Brain microvascular endothelial cell (primary cell): ENCODE data around the gene ESRRG.

ENCODE experiments used
- DNase-seq: peaks from one replicate; pipeline ENCODE4 v3.0.0-alpha.2; 2020
- H3K27ac ChIP-seq: fragments of 250-450 bp; sonication (Bioruptor Pico); 2 replicates; pipeline ENCODE4 v1.5.1; 2020; ENCODE audit warnings: mild to moderate bottlenecking, moderate library complexity
- H3K27me3 ChIP-seq: fragments of 250-450 bp; sonication (Bioruptor Pico); replicated peaks from 2 replicates; pipeline ENCODE4 v1.5.1; 2020; ENCODE audit warnings: mild to moderate bottlenecking
- H3K36me3 ChIP-seq: fragments of 250-450 bp; sonication (Bioruptor Pico); replicated peaks from 2 replicates; pipeline ENCODE4 v1.5.1; 2020; ENCODE audit warnings: mild to moderate bottlenecking
- H3K4me3 ChIP-seq: 2 replicates; pipeline ENCODE4 v1.5.1; 2011; ENCODE audit warnings: low read depth, mild to moderate bottlenecking, control low read depth, low read length, moderate library complexity
- in situ Hi-C: cut with HindIII; loops from 2 replicates; pipeline ENCODE4 v1.10.0; 2017; ENCODE audit warnings: low sequenced_read_pairs, low pct_ligation_motif_present
- TF ChIP-seq, protein P1 (sequence below): IDR thresholded peaks from 2 replicates; pipeline ENCODE4 v1.5.1; 2011; ENCODE audit warnings: low read depth, mild to moderate bottlenecking, moderate library complexity, low read length, control low read depth, inconsistent platforms; ENCODE audit errors: missing control alignments

The ESRRG gene

DNA sequence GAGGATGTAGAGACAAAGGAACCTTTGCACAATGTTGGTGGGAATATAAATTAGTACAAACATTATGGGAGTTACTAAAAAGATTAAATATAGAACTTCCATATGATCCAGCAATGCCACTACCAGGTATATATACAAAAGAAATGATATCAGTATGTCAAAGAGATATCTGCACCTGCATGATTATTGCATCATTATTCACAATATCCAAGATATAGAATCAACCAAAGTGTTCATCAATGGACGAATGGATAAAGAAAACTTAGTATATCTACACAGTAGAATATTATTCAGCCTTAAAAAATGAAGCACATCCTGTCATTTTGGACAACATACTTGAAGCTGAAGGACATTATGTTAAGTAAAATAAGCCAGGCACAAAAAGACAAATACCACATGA, 238.2 kb downstream of the ESRRG start:
- Histone ChIP-seq H3K36me3 (no peaks in the 10 kb centered on the region), H3K4me3 (no peak overlapping the region), H3K27ac (no peak overlapping the region), H3K27me3 (no peaks in the 10 kb centered on the region)
- TF ChIP-seq, protein P1, sequence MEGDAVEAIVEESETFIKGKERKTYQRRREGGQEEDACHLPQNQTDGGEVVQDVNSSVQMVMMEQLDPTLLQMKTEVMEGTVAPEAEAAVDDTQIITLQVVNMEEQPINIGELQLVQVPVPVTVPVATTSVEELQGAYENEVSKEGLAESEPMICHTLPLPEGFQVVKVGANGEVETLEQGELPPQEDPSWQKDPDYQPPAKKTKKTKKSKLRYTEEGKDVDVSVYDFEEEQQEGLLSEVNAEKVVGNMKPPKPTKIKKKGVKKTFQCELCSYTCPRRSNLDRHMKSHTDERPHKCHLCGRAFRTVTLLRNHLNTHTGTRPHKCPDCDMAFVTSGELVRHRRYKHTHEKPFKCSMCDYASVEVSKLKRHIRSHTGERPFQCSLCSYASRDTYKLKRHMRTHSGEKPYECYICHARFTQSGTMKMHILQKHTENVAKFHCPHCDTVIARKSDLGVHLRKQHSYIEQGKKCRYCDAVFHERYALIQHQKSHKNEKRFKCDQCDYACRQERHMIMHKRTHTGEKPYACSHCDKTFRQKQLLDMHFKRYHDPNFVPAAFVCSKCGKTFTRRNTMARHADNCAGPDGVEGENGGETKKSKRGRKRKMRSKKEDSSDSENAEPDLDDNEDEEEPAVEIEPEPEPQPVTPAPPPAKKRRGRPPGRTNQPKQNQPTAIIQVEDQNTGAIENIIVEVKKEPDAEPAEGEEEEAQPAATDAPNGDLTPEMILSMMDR = no peak
- DNase-seq = no peak
- in situ Hi-C loops = no loop called here

DNA sequence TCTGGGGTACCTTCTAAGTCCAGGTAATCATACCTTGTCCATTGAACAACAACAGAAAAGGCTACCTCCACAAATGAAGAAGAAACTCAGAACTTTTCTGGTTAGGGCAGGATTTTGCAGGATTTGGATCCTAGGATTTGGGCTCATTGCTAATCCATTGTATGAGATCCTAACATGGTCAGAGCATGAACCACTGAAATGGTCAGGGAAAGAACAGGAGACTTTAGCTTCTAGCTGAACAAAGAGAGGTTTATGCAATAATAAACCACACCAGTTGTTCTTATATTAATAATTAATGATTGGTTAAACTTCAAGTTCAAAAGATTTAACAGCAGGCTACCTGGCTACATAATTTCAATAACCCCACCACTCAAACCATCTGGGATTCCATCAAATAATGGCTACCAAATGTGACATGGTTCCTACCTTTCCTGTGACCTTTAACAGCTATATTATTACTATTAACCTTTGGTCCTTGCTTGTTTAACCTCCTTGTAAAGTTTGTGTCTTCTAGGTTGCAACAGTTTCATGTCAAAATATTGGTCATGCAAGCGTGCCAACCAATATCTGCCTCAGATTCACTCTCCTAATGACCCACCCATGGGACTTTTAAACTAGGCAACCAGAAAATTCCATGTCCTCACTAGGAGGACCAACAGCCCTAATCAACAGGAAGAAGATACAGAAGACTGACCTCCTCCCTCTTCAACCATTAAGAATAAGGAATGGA, 239.4 kb downstream of the ESRRG start:
- in situ Hi-C loops = no loop called here
- no peaks in the 10 kb centered on the region for H3K27me3 ChIP-seq
- no peaks in the 10 kb centered on the region for H3K36me3 ChIP-seq
- no peak overlapping the region for H3K27ac ChIP-seq
- no peak for DNase-seq
- H3K4me3 ChIP-seq = no peak overlapping the region
- TF ChIP-seq, protein P1 = no peak

DNA sequence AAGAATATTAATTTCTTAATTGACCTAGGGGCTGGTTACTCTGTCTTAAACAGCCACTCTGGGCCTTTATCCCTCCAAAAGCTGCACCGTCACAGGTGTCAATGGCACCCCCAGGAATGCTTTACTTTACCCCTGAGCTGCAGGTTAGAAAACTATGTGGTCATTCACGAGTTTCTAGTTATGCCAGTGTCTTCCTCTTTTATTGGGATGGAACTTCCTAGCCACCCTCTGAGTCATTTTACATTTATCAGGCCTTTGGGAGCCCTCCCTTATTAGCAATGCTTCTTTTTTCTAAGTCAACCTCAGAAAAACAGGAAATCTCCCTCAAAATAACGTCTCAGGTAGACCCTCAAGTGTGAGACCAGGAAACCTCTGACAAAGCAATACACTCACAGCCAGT, 240.6 kb downstream of the ESRRG start:
- Histone ChIP-seq H3K27me3 (no peaks in the 10 kb centered on the region), H3K27ac (no peak overlapping the region), H3K4me3 (no peak overlapping the region), H3K36me3 (no peaks in the 10 kb centered on the region)
- no peak for DNase-seq
- TF ChIP-seq, protein P1 = no peak
- in situ Hi-C loops = no loop called here

DNA sequence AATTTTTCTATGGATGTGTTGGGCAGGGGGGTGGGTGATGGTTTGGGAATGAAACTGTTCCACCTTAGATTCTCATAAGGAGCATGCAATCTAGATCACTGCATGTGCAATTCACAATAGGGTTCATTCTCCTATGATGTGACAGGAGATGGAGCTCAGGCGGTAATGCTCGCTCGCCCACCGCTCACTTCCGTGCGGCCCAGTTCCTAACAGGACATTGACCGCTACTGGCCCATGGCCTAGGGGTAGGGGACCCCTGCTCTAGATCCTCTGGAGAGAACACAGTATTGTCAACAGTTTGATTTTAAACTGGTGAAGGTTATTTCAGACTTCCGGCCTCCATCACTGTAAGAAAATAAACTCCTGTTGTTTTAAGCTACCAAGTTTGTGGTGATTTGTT, 245.0 kb downstream of the ESRRG start:
- Histone ChIP-seq H3K27me3 (no peaks in the 10 kb centered on the region), H3K4me3 (no peak overlapping the region), H3K36me3 (no peaks in the 10 kb centered on the region), H3K27ac (no peak overlapping the region)
- in situ Hi-C loops = no loop called here
- TF ChIP-seq, protein P1 = no peak
- no peak for DNase-seq

DNA sequence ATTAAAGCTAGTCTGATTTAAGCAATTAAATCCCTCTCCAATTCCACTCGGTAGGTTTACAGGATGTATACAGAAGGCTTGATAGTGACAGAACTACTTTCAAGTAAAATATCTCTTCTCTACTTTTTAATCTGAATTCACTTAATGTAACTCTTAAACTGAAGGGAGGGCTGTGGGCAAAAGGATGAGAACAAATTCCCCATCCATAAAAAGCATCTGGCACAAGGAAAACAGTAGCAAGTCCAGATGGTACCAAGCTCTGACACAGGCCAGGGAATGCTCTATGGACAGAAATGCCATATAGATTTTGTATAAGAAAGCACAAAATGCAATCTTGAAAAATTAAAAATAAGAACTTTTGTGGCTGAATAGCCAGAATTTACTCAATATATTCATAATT, 246.9 kb downstream of the ESRRG start:
- TF ChIP-seq, protein P1 = no peak
- Histone ChIP-seq H3K27ac (no peak overlapping the region), H3K27me3 (no peaks in the 10 kb centered on the region), H3K36me3 (no peaks in the 10 kb centered on the region), H3K4me3 (no peak overlapping the region)
- DNase-seq = no peak
- in situ Hi-C loops = no loop called here
